Measurements from ENCODE around the gene CAB39.

Gene CAB39

GRCh38 chr2:230815088-230815487 is 102.4 kb downstream of the CAB39 start:
- DNase-seq (ENCODE audit: low spot score) = no peak

DNA sequence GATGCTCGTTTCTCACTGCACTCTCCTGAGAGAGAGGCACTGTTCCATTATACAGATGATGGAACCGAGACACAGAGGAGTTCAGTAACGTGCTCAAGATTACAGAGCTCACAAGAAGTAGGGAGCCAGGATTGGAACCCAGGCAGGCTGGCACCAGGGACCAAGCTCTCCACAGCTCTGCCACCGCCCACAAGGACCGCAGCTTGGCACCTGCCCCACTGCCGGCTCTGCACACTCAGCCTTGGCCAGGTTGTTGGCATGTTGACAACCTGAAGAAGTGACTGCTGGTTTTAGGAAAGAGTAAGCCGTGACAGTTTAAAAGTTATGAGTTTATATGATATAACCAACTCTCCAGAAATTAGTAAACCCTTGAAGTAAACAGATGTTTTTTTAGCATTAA is 104.1 kb downstream of the CAB39 start:
- DNase-seq (ENCODE audit: low spot score) = no peak

DNA sequence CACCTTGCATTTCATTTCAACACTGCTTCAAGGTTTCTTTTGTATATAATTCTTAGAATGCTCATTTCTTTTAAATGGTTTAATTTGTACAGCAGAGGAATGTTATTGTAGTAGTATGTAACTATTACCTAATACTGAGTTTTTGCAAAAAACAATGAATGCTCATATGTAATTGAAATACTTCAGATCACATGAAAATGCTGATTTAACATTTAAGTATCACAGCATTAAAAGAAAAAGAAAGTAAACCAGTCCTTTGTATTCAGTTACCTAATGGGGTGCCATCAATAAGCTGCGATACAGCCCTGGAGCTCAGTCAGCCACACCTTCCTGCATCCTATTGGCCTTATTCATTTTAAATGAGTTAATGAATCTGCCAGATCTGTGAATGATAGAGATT is 106.8 kb downstream of the CAB39 start:
- no peak for DNase-seq (ENCODE audit: low spot score)

DNA sequence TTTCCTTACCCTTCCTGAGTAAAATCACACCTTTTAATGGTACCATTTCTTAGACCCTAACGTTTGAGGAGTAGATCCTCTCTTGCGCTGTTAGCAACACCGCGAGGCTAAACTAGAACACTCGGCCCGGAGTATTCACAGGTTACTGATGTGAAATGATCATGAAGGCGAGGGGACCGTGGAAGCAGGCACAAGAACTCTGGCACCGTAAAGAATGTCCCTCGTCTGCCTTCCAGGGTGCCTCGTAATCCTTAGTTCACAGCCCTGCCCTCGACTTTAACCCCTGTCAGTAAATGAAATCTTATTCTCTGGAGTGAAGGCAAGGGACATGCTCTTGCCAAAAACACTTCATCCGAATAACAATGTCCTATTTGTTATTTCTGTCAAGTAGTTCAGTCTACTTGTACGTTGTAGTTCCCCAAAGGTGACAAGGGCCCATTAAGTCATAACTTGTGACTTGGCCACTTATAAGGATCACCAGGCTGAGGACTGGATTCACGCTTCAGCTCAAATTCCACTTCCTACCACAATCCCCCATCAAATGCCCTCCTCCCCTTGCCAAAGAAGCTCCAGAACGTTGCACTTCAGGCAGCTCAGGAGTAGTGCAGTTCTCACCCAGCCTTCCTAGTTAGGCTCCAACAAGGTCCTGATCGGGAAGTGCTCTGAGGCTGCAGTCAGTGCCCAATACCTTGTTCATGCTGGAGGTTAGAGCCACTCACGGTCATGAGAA is 108.8 kb downstream of the CAB39 start:
- no peak for DNase-seq (ENCODE audit: low spot score)

- DNase-seq (ENCODE audit: low spot score) = no peak
Measured at GRCh38 chr2:230821991-230822520, 109.4 kb downstream of the CAB39 start.

- DNase-seq (ENCODE audit: low spot score) = no peak
Measured at GRCh38 chr2:230823264-230823964, 110.8 kb downstream of the CAB39 start.

DNA sequence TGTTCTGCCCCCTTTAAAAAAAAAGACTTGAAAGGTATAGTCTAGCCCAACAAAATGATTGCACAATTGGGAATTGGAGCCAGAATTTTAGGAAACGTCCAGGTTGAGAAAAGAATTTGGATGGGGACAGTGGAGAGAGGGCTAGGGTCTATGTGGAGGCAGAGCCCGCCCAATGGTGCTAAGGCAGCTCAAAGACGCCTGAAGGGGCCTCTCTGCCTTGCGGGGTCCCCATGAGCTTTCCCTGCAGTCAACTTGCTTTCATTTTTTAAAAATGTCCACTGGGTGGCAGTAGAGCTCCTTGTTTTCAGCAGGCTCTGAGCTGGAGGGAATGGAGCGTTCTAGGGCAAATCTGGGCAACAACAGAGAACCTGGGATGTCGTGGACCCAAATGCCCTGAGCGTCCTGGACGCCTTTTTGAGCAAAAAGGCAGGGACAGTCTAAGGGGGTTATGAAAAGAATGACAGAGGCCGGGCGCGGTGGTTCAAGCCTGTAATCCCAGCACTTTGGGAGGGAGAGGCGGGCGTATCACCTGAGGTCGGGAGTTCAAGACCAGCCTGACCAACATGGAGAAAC is 111.8 kb downstream of the CAB39 start:
- DNase-seq (ENCODE audit: low spot score) = peak; percentile 82

GRCh38 chr2:230825354-230825753 is 112.7 kb downstream of the CAB39 start:
- DNase-seq (ENCODE audit: low spot score) = no peak

- DNase-seq (ENCODE audit: low spot score) = no peak
Measured at GRCh38 chr2:230827774-230828271, 115.2 kb downstream of the CAB39 start.

DNA sequence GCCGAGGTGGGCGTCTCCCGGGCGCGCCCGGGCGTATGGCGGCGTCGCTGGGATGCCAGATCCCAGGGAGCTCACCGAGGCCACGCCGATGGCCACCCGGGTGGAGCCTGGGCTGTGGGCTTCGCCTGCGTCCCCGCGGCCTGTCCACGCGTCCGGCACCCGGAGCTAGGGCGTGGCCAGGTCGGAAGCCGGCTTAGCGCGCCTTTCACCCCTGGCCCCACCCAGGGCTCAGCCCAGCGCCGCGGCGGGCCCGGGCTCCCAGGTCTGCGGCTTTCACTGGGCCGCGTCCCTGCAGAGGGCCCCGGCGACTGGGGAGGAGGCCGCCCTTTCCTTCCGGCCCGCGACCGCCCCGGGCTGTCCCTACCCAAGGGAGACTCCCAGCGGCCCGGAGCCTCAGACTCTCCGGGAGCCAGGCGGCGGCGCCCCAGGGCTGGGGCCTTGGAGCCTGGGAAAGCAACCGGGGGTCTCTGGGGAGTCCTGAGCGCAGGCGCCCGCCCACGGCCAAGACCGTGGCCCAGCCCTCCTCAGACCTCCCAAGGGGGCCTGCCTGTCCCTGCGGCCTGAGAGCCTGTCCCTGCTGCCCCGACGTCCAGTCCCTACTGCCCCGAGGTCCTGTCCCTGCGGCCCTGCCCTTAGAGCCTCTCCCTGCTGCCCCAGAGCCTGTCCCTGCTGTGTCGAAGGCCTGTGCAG is 115.8 kb downstream of the CAB39 start:
- DNase-seq (ENCODE audit: low spot score) = no peak

- no peak for DNase-seq (ENCODE audit: low spot score)
Measured at GRCh38 chr2:230829293-230829692, 116.7 kb downstream of the CAB39 start.

- DNase-seq (ENCODE audit: low spot score) = no peak
Measured at GRCh38 chr2:230829959-230830358, 117.3 kb downstream of the CAB39 start.

DNA sequence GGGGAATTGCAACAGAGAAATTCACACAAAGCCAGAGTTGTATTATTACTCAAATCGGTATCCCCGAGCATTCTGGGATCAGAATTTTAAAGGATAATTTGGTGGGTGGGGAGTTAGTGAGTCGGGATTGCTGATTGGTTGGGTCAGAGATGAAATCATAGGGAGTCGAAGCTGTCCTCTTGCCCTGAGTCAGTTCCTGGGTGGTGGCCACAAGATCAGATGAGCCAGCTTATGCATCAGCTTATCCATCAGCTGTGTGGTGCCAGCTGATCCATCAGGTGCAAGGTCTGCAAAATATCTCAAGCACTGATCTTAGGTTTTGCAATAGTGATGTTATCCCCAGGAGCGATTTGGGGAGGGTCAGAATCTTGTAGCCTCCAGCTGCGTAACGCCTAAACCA is 117.8 kb downstream of the CAB39 start:
- no peak for DNase-seq (ENCODE audit: low spot score)

DNA sequence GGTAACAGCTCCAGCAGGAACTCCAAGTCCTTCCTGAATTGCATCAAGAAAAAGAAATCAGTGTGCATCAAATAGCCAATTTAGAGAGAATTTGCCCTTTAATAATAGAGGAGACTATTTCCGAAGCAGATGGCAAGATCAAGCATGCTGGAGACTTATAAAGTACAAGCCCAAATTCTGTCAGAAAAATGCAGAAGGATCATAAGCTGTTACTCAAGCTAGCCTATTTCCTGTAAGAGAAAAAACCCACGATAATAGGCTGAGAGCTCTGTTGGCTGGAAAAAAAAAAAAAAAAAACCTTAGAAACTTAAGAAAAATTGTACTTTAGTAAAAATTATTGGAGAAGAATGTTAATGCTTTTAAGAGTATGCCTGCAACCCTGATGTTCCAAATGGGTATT is 127.7 kb downstream of the CAB39 start:
- DNase-seq (ENCODE audit: low spot score) = no peak

DNA sequence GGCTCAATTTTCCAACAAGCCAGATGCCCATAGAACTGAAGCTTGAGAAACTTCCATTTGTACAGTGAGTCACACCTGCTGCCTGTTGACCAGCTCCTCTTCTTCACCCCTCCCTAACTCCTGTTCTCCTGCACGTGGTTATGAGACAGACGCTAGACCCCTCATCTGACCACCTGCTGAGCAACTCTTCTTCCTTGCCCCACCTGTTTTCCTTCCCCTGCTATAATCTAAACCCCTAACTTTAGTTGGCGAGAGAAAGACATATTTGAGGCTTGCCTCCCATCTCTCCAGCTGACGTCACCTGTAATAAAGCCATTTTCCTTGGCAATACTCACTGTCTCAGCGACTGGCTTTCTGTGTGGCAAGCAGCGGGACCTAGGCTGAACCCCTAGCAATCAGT is 129.8 kb downstream of the CAB39 start:
- DNase-seq (ENCODE audit: low spot score) = no peak

GRCh38 chr2:230843132-230843531 is 130.5 kb downstream of the CAB39 start:
- no peak for DNase-seq (ENCODE audit: low spot score)

DNA sequence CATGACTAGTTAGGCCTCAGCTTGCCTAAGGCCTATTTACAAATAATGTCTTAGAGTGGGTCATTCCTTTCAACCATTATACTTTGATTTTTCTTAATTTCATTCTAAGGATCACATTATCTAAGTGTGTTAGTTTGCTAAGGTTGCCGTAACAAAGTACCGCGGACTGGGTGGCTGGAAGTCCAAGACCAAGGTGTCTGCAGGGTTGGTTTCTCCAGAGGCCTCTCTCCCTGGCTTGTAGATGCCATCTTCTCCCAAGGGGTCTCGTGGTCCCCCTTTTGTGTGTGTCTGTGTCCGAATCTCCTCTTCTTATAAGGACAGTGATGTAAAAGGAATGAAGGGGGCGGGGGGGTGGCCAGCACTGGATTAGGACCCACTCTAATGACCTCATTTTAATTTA is 133.7 kb downstream of the CAB39 start:
- no peak for DNase-seq (ENCODE audit: low spot score)

GRCh38 chr2:230847883-230848388 is 135.3 kb downstream of the CAB39 start:
- DNase-seq (ENCODE audit: low spot score) = peak; percentile 58

GRCh38 chr2:230849633-230850357 is 137.2 kb downstream of the CAB39 start:
- no peak for DNase-seq (ENCODE audit: low spot score)

GRCh38 chr2:230850358-230850658 is 137.7 kb downstream of the CAB39 start:
- no peak for DNase-seq (ENCODE audit: low spot score)

GRCh38 chr2:230852113-230852512 is 139.5 kb downstream of the CAB39 start:
- no peak for DNase-seq (ENCODE audit: low spot score)

All from SK-N-DZ (cell line).